Cardiac muscle cell (in vitro differentiated cells and primary cell): ENCODE results near the gene MUCL3. TPM values are rescaled to one million over a fixed set of nuclear protein-coding genes. Genes with fewer than 3 reads are reported as not detected.

Experiments used
- DNase-seq, 2 donors: peaks; one replicate each; pipeline versions ENCODE4 v3.0.0 to v3.0.0-alpha.2; 2010 to 2017; ENCODE audit warnings: low read depth in 1 of 2, low spot score in 1 of 2
- H3K27ac ChIP-seq: fragments of 200-600 bp; sonication (generic); 2 replicates; pipeline ENCODE4 v1.5.1; 2016
- H3K27me3 ChIP-seq: fragments of 200-600 bp; sonication (generic); 2 replicates; pipeline ENCODE4 v1.6.0; 2016; ENCODE audit warnings: control low read depth
- H3K36me3 ChIP-seq: fragments of 200-600 bp; sonication (generic); 2 replicates; pipeline ENCODE4 v1.5.1; 2016; ENCODE audit warnings: control low read depth
- H3K4me1 ChIP-seq: fragments of 200-600 bp; sonication (generic); 2 replicates; pipeline ENCODE4 v1.8.1; 2017; ENCODE audit warnings: low read depth, mild to moderate bottlenecking, mixed run types
- H3K4me3 ChIP-seq: fragments of 200-600 bp; sonication (generic); 2 replicates; pipeline ENCODE4 v1.5.1; 2016; ENCODE audit warnings: mild to moderate bottlenecking
- H3K9me3 ChIP-seq: fragments of 200-600 bp; sonication (generic); 2 replicates; pipeline ENCODE4 v1.5.1; 2017; ENCODE audit warnings: low read depth, mild to moderate bottlenecking, control low read depth
- CTCF ChIP-seq: IDR thresholded peaks from 2 replicates; pipeline ENCODE4 v1.5.1; 2012; ENCODE audit warnings: low read depth, mild to moderate bottlenecking, low read length
- polyA plus RNA-seq: library from polyadenylated mRNA; unstranded; fragments of >200 nt; fragmentation: Nextera tagmentation; extraction: Ambion mirVana; gene quantifications from 2 replicates; pipeline ENCODE4 v1.2.1, GENCODE V29; 2016
- total RNA-seq: library from RNA; depleted of rRNA; stranded (reverse); fragments of >200 nt; gene quantifications from 2 replicates; pipeline ENCODE4 v1.2.3, GENCODE V29; 2016

Gene MUCL3
- total and polyA plus RNA-seq, 2 experiments from 2014 or later: not detected

GRCh38 chr6:30957716-30958115 lies 16.9 kb downstream of the MUCL3 start:
- no peaks in the 10 kb centered on the region for H3K9me3 ChIP-seq
- peaks cover 7% of the 10 kb centered on the region for H3K4me1 ChIP-seq
- no peak overlapping the region for H3K27ac ChIP-seq
- no peak overlapping the region for H3K4me3 ChIP-seq
- no peak for DNase-seq
- no peaks in the 10 kb centered on the region for H3K36me3 ChIP-seq
- no peak for TF ChIP-seq CTCF
- peaks cover 6% of the 10 kb centered on the region for H3K27me3 ChIP-seq

DNA sequence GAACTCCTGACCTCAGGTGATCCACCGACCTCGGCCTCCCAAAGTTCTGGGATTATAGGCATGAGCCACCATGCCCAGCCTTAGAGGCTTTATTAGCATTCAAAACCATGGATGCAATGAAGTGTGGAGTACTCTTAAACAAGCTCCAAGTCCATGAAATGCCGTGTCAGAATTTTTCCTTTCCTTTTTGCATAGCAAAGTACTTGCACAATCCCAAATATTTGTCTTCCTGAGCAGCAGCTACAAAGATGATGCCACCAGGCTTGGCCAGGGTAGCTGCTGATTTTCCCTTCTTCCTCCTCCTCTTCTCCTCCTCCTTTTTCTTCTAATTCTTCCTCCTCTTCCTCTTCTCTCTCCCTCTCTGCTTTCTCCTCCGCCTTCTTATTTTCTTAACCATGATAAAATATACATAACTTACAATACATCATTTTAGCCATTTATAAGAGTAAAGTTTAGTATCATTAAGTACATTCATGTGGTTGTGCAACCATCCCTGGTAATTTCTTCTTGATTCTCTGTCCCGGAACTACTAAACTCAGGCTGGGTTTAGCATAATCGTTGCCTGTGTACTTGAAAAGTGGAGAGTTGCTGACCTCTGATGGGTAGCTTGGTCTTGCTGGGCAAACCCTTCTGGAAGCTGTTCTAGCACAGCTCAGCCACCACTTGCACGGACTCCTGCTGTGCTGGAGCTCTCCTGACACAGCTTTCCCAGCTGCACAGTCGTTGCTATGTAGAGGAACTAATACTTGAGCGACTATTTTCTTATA lies 20.3 kb downstream of the MUCL3 start:
- H3K4me3 ChIP-seq: no peak overlapping the region
- DNase-seq: peak in 1 of 2 donors; percentile 39
- no peak overlapping the region for H3K27ac ChIP-seq
- H3K27me3 ChIP-seq: peaks cover 6% of the 10 kb centered on the region
- no peaks in the 10 kb centered on the region for H3K36me3 ChIP-seq
- H3K9me3 ChIP-seq: no peaks in the 10 kb centered on the region
- no peak for TF ChIP-seq CTCF
- H3K4me1 ChIP-seq: no peaks in the 10 kb centered on the region

DNA sequence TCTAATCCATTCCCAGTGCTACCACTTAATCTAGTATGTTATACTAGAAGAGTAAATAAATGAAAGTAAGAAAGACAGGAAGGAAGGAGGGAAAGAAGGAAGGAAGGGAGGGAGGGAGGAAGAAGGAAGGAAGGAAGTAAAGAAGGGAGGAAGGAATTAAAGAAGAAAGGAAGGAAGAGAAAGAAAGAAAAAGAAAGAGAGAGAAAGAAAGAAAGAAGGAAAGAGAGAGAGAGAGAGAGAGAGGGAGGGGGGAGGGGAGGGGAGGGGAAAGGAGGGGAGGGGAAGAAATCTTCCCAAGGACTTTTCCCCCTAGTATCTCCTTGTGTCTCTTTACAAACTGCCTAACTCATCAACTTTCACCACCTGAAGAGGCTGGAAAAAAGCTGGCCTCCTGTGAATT lies 21.9 kb downstream of the MUCL3 start:
- H3K36me3 ChIP-seq: no peaks in the 10 kb centered on the region
- H3K27ac ChIP-seq: no peak overlapping the region
- no peaks in the 10 kb centered on the region for H3K4me1 ChIP-seq
- no peak for TF ChIP-seq CTCF
- H3K4me3 ChIP-seq: no peak overlapping the region
- H3K27me3 ChIP-seq: no peaks in the 10 kb centered on the region
- H3K9me3 ChIP-seq: no peaks in the 10 kb centered on the region
- no peak for DNase-seq

DNA sequence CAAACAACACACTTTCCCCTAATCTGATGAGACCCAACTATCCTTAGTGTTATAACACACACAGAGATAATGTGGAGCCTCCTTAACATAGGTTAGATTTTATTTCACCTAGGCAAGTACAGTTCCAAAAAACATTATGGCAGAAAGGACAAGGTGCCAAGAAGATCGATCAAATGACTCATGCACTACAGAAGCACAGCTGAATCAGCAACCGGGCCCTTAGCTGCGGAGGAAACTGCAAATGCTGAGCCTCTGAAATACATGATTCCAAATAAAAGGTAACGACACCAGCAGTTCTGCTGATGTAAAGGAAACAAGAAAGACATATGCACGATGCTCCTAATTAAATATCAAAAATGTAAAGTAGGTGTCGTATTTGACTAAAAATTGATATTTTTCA lies 22.9 kb downstream of the MUCL3 start:
- H3K36me3 ChIP-seq: no peaks in the 10 kb centered on the region
- no peaks in the 10 kb centered on the region for H3K9me3 ChIP-seq
- no peaks in the 10 kb centered on the region for H3K4me1 ChIP-seq
- no peak for DNase-seq
- H3K4me3 ChIP-seq: no peak overlapping the region
- H3K27me3 ChIP-seq: no peaks in the 10 kb centered on the region
- H3K27ac ChIP-seq: no peak overlapping the region
- TF ChIP-seq CTCF: no peak

- Histone ChIP-seq H3K9me3 (no peaks in the 10 kb centered on the region), H3K36me3 (no peaks in the 10 kb centered on the region), H3K4me3 (no peak overlapping the region), H3K4me1 (no peaks in the 10 kb centered on the region), H3K27ac (no peak overlapping the region), H3K27me3 (no peaks in the 10 kb centered on the region)
- no peak for TF ChIP-seq CTCF
- DNase-seq: no peak
Observed at GRCh38 chr6:30964075-30964474, 23.3 kb downstream of the MUCL3 start.
